ENCODE results near the gene ACIN1. TPM values are rescaled to one million over a fixed set of nuclear protein-coding genes. Genes with fewer than 3 reads are reported as not detected.

ACIN1 gene
- total and polyA plus RNA-seq, 12 donors, result 73.1 to 431 (median 133) TPM

DNA sequence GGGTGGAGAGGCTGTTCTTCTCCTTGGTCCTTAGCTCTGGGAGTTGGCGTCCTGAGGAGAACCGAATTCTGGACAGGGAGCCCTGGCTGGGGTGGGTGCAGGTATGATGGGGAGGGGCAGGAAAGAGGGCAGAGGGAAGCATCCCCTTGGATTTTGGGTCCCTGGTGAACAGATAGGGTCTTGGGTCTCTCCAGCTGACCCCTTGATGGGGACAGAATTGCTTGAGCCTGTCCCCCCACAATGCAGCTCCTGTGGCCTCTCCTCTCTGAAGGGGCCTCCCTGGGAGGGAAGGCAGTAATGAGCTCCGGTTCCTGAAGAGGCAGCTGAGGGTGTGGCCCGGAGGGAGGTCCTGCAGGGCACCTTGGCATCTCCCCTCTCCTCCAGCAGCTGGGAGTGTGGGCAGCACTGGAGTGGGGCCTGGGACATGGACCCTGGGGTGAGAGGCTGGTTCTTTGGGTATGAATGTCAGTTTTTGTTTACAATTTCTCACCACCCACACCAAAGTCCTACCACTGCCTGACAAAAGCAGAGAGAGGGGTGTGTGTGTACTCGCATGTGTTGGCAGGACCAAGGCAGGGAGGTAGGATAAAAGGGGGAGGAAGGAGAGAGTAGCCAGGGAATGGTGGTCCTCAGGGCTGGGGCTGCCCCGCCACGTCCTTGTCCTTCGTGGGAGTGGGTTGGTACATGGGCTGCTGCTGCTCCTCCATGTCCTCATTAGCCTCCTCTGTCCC, 31.8 kb upstream of the ACIN1 start:
- intact Hi-C loops (cut with DNase I), result loop anchor here in 1 of 2 donors (10.0 kb wide), 1 partner anchor 168 kb away; no protein-coding TSS in a partner anchor
- no peak overlapping the region for H3K4me3 ChIP-seq
- peaks cover 0 to 11% of the 10 kb centered on the region in 2 donors for H3K36me3 ChIP-seq (replicated peaks in 1 of 2)
- 84 to 97% (median 88%) methylated on average over 6 to 8 of the region's 8 CpGs for WGBS, 4 donors
- H3K27me3 ChIP-seq, result no peaks in the 10 kb centered on the region
- no peaks in the 10 kb centered on the region for H3K9me3 ChIP-seq (replicated peaks in 1 of 3)
- no peak for TF ChIP-seq POLR2A (IDR thresholded peaks at IDR 0.05)
- TF ChIP-seq, protein P1, sequence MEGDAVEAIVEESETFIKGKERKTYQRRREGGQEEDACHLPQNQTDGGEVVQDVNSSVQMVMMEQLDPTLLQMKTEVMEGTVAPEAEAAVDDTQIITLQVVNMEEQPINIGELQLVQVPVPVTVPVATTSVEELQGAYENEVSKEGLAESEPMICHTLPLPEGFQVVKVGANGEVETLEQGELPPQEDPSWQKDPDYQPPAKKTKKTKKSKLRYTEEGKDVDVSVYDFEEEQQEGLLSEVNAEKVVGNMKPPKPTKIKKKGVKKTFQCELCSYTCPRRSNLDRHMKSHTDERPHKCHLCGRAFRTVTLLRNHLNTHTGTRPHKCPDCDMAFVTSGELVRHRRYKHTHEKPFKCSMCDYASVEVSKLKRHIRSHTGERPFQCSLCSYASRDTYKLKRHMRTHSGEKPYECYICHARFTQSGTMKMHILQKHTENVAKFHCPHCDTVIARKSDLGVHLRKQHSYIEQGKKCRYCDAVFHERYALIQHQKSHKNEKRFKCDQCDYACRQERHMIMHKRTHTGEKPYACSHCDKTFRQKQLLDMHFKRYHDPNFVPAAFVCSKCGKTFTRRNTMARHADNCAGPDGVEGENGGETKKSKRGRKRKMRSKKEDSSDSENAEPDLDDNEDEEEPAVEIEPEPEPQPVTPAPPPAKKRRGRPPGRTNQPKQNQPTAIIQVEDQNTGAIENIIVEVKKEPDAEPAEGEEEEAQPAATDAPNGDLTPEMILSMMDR (IDR thresholded peaks at IDR 0.05), result no peak
- no peak for DNase-seq
- H3K4me1 ChIP-seq (replicated peaks in 1 of 2), result peaks cover 0 to 13% of the 10 kb centered on the region in 2 donors
- H3K27ac ChIP-seq, result no peak overlapping the region

DNA sequence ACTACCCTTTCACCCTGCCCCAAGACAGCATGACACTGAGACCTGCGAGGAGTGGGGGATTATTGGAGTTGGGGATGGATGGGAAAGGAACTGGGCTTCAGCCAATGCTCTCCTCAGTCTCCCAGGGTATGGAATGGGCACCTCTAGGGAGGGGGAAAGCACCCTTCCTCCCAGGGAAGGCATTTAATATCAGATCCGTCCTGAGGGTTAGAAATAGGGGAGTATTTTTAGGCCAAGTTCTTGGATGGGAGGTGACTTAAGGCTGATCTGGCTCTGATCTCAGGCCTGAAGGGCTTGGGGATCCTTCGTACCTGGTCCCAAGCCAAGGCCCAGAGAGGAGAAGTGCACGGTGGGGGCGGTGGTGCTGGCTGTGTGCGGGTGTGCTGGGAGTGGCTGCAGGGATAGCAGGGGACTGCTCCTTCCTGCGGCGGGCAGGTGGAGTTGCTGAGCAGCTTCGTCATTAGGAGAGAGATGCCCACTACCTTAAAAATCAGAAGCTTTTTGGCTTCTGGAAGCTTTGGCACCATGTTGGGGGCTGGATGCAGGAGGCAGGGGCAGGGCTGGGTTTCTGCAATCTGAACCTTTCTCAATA, 31.1 kb upstream of the ACIN1 start:
- Histone ChIP-seq H3K9me3 (replicated peaks in 1 of 3) (no peaks in the 10 kb centered on the region), H3K36me3 (replicated peaks in 1 of 2) (peaks cover 0 to 11% of the 10 kb centered on the region in 2 donors), H3K4me1 (replicated peaks in 1 of 2) (peaks cover 0 to 20% of the 10 kb centered on the region in 2 donors), H3K4me3 (no peak overlapping the region), H3K27me3 (no peaks in the 10 kb centered on the region), H3K27ac (no peak overlapping the region)
- intact Hi-C loops (cut with DNase I), result loop anchor here in 1 of 2 donors (10.0 kb wide), 1 partner anchor 169 kb away; no protein-coding TSS in a partner anchor
- 77 to 91% (median 84%) methylated on average over 9 of the region's 9 CpGs for WGBS, 4 donors
- no peak for TF ChIP-seq POLR2A (IDR thresholded peaks at IDR 0.05)
- no peak for DNase-seq

DNA sequence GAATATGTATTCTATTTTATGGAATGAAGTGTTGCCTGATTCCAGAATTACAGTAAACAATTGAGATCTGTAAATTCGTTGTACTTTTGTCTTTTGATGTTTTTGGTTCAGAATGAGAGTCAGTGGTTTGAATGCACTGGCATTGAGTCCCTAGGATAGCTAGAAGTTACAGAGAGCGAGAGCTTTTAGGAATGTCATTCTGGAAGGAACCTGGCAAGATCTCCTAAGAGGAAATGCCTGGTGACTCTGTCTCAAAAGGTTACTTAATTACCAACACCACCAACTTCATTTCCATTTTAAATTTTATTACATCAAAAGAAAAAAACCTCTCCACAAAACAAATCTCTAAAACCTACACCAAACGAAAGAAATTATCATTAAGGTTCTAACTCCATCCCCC, 30.1 kb upstream of the ACIN1 start:
- TF ChIP-seq, protein P1 (IDR thresholded peaks at IDR 0.05), result no peak
- no peak for TF ChIP-seq POLR2A (IDR thresholded peaks at IDR 0.05)
- H3K27ac ChIP-seq, result no peak overlapping the region
- peaks cover 0 to 11% of the 10 kb centered on the region in 2 donors for H3K36me3 ChIP-seq (replicated peaks in 1 of 2)
- intact Hi-C loops (cut with DNase I), result loop anchor here in 1 of 2 donors (10.0 kb wide), 1 partner anchor 170 kb away; no protein-coding TSS in a partner anchor
- H3K27me3 ChIP-seq, result no peaks in the 10 kb centered on the region
- no peak overlapping the region for H3K4me3 ChIP-seq
- no peak for DNase-seq
- WGBS, 4 donors, result 56 to 74% (median 64%) methylated on average over 3 of the region's 3 CpGs
- H3K4me1 ChIP-seq (replicated peaks in 1 of 2), result peaks cover 0 to 16% of the 10 kb centered on the region in 2 donors
- H3K9me3 ChIP-seq (replicated peaks in 1 of 3), result no peaks in the 10 kb centered on the region

DNA sequence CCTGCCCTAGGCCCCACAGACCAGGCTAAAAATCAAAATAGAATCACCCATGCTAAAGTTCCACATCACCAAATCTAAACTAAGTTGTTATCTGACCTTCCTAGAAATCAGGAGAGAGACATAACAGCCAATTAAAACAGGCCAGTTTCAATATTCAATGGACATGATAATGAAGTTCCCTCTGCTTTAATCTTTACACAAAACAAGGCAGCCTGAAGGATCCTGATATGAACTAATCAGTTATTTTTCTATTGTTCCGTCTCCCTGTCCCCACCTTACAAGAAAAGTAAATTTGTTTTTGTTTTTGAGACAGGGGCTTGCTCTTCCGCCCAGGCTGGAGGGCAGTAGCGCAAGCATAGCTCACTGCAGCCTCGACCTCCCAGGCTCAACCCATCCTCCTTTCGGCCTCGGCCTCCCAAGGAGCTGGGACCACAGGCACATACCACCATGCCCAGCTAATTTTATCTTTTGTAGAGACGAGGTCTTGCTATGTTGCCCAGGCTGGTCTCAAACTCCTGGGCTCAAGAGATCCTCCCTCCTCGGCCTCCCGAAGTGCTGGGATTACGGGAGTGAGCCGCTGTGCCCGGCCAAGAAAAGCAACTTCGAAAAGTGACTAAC, 29.5 kb upstream of the ACIN1 start:
- H3K27me3 ChIP-seq, result no peaks in the 10 kb centered on the region
- H3K4me1 ChIP-seq (replicated peaks in 1 of 2), result peaks cover 0 to 16% of the 10 kb centered on the region in 2 donors
- no peak for TF ChIP-seq POLR2A (IDR thresholded peaks at IDR 0.05)
- TF ChIP-seq, protein P1 (IDR thresholded peaks at IDR 0.05), result no peak
- H3K9me3 ChIP-seq (replicated peaks in 1 of 3), result no peaks in the 10 kb centered on the region
- 91 to 94% (median 92%) methylated on average over 13 of the region's 13 CpGs for WGBS, 4 donors
- H3K4me3 ChIP-seq, result no peak overlapping the region
- H3K36me3 ChIP-seq (replicated peaks in 1 of 2), result peaks cover 0 to 11% of the 10 kb centered on the region in 2 donors
- H3K27ac ChIP-seq, result no peak overlapping the region
- DNase-seq, result no peak
- intact Hi-C loops (cut with DNase I), result loop anchor here in 1 of 2 donors (10.0 kb wide), 1 partner anchor 170 kb away; no protein-coding TSS in a partner anchor
